RWPE2 (cell line): ENCODE measurements around the gene MANEA.

Source experiments
- ATAC-seq: fragments of 200-7000 bp; cut with Tn5 transposase; 3 replicates; pipeline ENCODE4 v1.9.1; 2021; ENCODE audit warnings: low read depth
- DNase-seq: peaks from one replicate; pipeline ENCODE4 v3.0.0-alpha.2; 2020; ENCODE audit warnings: low spot score
- H3K27ac ChIP-seq: fragments of 450-650 bp; 2 replicates; pipeline ENCODE4 v1.5.1; 2017; ENCODE audit warnings: mild to moderate bottlenecking; ENCODE audit not compliant: poor library complexity, severe bottlenecking
- H3K27me3 ChIP-seq: fragments of 250-450 bp; sonication (Bioruptor Pico); 2 replicates; pipeline ENCODE4 v1.5.1; 2021; ENCODE audit warnings: mild to moderate bottlenecking, moderate library complexity; ENCODE audit not compliant: insufficient read depth, poor library complexity, severe bottlenecking
- H3K36me3 ChIP-seq: fragments of 250-450 bp; sonication (Bioruptor Pico); 2 replicates; pipeline ENCODE4 v1.5.1; 2020; ENCODE audit warnings: low read depth, mild to moderate bottlenecking, moderate library complexity
- H3K4me1 ChIP-seq: fragments of 250-450 bp; sonication (Bioruptor Pico); 2 replicates; pipeline ENCODE4 v1.5.1; 2021; ENCODE audit warnings: mild to moderate bottlenecking, moderate library complexity; ENCODE audit not compliant: insufficient read depth, poor library complexity, severe bottlenecking
- H3K4me3 ChIP-seq: fragments of 250-450 bp; sonication (Bioruptor Pico); 2 replicates; pipeline ENCODE4 v1.5.1; 2021; ENCODE audit warnings: mild to moderate bottlenecking, moderate library complexity; ENCODE audit not compliant: severe bottlenecking
- H3K9me3 ChIP-seq: fragments of 250-450 bp; sonication (Bioruptor Pico); 2 replicates; pipeline ENCODE4 v1.5.1; 2021; ENCODE audit warnings: mild to moderate bottlenecking, moderate library complexity; ENCODE audit not compliant: severe bottlenecking
- TF ChIP-seq, protein P1 (sequence below): fragments of 450-650 bp; IDR thresholded peaks from one replicate; pipeline ENCODE4 v1.5.1; 2017; ENCODE audit warnings: mild to moderate bottlenecking, moderate library complexity; ENCODE audit not compliant: poor library complexity, severe bottlenecking

The MANEA gene

DNA sequence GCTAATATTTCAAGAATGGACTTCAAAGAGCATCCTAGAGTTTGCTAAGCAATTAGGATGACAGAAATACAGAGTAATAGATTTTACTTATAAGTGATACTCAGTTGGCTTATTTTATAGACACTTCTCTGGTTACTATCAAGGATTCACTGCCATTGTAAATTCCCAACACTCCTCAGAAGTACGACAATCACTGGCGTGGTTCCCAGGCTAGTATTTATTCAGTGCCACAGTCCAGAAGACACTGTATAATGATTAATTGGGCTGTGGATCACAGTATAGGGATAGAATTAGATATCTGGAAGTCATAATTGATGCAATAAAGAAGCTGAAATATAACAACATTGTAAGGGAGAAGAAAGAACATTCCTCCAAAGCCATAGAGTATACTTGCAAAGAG lies 15.7 kb downstream of the MANEA start:
- no peak overlapping the region for H3K4me3 ChIP-seq

DNA sequence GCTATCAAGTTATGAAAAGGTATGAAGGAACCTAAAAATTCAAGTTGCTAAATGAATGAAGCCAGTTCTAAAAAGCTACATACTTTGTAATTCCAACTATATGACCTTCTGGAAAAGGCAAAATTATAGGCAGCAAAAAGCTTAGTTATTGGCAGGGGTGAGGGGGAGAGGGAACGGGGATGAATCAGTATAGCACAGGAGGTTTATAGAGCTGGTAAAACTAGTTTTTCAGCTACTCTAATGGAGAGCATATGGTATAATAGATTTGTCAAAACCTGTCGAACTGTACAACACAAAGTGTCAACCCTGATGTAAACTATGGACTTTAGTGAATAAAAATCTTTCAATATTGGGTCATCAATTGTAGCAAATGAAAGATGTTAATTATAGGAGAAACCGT lies 18.7 kb downstream of the MANEA start:
- DNase-seq = no peak

More for the DNA sequence above, 15.7 kb downstream of the MANEA start:
- TF ChIP-seq, protein P1, sequence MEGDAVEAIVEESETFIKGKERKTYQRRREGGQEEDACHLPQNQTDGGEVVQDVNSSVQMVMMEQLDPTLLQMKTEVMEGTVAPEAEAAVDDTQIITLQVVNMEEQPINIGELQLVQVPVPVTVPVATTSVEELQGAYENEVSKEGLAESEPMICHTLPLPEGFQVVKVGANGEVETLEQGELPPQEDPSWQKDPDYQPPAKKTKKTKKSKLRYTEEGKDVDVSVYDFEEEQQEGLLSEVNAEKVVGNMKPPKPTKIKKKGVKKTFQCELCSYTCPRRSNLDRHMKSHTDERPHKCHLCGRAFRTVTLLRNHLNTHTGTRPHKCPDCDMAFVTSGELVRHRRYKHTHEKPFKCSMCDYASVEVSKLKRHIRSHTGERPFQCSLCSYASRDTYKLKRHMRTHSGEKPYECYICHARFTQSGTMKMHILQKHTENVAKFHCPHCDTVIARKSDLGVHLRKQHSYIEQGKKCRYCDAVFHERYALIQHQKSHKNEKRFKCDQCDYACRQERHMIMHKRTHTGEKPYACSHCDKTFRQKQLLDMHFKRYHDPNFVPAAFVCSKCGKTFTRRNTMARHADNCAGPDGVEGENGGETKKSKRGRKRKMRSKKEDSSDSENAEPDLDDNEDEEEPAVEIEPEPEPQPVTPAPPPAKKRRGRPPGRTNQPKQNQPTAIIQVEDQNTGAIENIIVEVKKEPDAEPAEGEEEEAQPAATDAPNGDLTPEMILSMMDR = no peak
- H3K27ac ChIP-seq = no peak overlapping the region
- H3K9me3 ChIP-seq = no peaks in the 10 kb centered on the region
- peaks cover 4% of the 10 kb centered on the region; the same call in 1 of the 2 replicates for H3K36me3 ChIP-seq
- ATAC-seq = no peak; the same call in 2 of the 3 replicates
- H3K4me1 ChIP-seq = peaks cover 11% of the 10 kb centered on the region
- H3K27me3 ChIP-seq = no peaks in the 10 kb centered on the region
- DNase-seq = no peak

DNA sequence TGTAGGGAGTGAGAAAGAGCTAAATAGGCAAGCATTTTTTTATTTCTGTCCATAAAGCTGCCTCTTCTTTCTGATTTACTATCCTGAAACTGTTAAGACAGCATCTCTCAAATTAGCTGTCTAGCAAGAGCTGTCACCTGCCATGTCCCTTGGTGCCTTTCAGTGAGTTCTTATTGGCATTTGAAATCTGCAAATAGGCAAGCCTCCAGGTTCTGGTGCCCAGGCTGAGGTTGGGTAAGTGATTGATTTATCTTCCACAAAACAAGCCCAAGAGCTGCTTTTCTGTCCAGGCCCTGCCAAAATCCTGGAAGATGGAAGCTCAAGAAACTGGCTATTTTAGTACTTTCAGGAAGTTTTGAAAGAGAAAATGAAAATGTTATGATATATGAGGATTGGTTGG lies 22.4 kb downstream of the MANEA start:
- peaks cover 4% of the 10 kb centered on the region for H3K36me3 ChIP-seq
- H3K4me1 ChIP-seq = peaks cover 11% of the 10 kb centered on the region
- no peaks in the 10 kb centered on the region for H3K27me3 ChIP-seq
- ATAC-seq (no peak), DNase-seq (no peak)
- TF ChIP-seq, protein P1 = no peak
- no peak overlapping the region for H3K4me3 ChIP-seq
- H3K9me3 ChIP-seq = no peaks in the 10 kb centered on the region
- H3K27ac ChIP-seq = no peak overlapping the region

More for the DNA sequence above, 18.7 kb downstream of the MANEA start:
- H3K27ac ChIP-seq = no peak overlapping the region
- no peak overlapping the region for H3K4me3 ChIP-seq
- peaks cover 11% of the 10 kb centered on the region for H3K4me1 ChIP-seq
- peaks cover 4% of the 10 kb centered on the region for H3K36me3 ChIP-seq
- TF ChIP-seq, protein P1 = no peak
- ATAC-seq = peak; percentile 74
- H3K27me3 ChIP-seq = no peaks in the 10 kb centered on the region
- no peaks in the 10 kb centered on the region for H3K9me3 ChIP-seq

DNA sequence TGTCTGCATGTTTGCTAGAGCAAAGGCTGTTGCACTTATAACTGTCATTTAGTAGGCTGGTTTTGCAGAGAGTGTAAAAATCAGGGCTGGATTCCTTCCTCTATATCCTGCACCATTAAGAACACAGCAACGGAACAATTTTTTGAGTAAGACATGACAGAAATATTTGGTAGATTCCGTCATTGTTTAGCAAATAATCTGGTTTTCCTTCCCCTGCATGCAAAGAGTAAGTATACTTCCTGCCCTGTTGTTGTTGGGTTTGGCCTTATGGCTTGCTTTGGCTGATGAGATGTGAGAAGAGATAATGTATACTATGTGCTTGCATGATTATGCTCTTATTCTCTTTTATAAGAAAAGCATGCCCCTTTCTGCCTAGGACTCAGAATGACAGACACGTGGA lies 23.8 kb downstream of the MANEA start:
- TF ChIP-seq, protein P1 = no peak
- peaks cover 4% of the 10 kb centered on the region for H3K36me3 ChIP-seq
- H3K27ac ChIP-seq = no peak overlapping the region
- no peaks in the 10 kb centered on the region for H3K27me3 ChIP-seq
- H3K4me3 ChIP-seq = no peak overlapping the region
- DNase-seq (no peak), ATAC-seq (no peak)
- H3K9me3 ChIP-seq = no peaks in the 10 kb centered on the region
- H3K4me1 ChIP-seq = peaks cover 5% of the 10 kb centered on the region

DNA sequence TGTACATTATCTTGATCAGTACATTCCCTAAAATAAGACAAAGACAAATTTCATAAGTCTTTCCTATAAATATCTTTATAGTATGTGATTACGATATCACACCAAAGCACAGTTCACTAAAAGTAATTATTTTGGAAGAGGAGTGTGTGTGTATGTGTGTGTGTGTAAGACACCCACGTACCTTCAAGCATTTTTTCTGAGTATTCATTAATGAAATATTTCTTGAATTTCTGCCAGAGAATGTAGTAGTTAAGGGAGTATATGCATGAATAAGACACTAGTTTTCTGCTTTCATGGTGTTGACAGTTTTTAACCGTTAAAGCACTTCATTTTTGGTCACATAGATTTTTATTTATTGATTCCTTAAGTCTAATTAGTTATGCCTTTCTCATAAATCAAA lies 36.8 kb downstream of the MANEA start:
- no peaks in the 10 kb centered on the region for H3K36me3 ChIP-seq
- no peaks in the 10 kb centered on the region for H3K4me1 ChIP-seq
- no peak overlapping the region for H3K4me3 ChIP-seq
- ATAC-seq = peak; percentile 38; the same call in 1 of the 3 replicates
- TF ChIP-seq, protein P1 = no peak
- H3K9me3 ChIP-seq = no peaks in the 10 kb centered on the region
- H3K27me3 ChIP-seq = no peaks in the 10 kb centered on the region
- DNase-seq = no peak
- no peak overlapping the region for H3K27ac ChIP-seq
